ENCODE measurements around the gene PIGQ.

The PIGQ gene

DNA sequence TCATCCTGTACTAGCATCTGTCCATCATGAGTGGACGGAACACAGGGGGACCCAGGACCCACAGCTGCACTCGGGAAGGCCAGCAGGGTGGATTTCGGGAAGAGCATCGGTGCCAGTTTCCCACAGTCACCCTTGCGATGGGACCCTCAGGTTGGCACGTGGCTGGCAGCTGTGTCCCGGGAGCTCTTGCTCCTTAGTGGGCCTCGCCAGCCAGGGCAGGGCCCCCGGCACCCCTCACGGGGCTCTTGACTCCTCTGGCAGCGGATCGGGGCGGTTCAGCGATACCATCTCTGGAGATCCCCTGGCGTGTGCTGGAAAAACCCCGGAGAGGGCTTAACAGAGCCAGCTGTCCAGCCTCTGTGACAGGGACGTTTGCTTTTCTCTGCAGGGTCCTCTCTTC lies 33.0 kb upstream of the PIGQ start:
- no peak overlapping the region for H3K9ac ChIP-seq (ENCODE audit: low read depth, low read length)
- H3K9me3 ChIP-seq (ENCODE audit: control insufficient read depth, insufficient read depth, low read length) = no peaks in the 10 kb centered on the region
- H3K4me3 ChIP-seq (ENCODE audit: low read depth, low read length) = no peak overlapping the region
- no peaks in the 10 kb centered on the region for H3K4me1 ChIP-seq (ENCODE audit: control insufficient read depth, insufficient read depth, low read length)
- no peaks in the 10 kb centered on the region for H3K27me3 ChIP-seq (ENCODE audit: control insufficient read depth, insufficient read depth, low read length)
- peaks cover 13% of the 10 kb centered on the region for H3K36me3 ChIP-seq (ENCODE audit: control insufficient read depth, insufficient read depth, low read length)

- no peak overlapping the region for H3K9ac ChIP-seq (ENCODE audit: low read depth, low read length)
- no peak overlapping the region for H3K4me3 ChIP-seq (ENCODE audit: low read depth, low read length)
- H3K36me3 ChIP-seq (ENCODE audit: control insufficient read depth, insufficient read depth, low read length) = peaks cover 13% of the 10 kb centered on the region
These were observed 32.1 kb upstream of the PIGQ start for GRCh38 chr16:537415-538335.

DNA sequence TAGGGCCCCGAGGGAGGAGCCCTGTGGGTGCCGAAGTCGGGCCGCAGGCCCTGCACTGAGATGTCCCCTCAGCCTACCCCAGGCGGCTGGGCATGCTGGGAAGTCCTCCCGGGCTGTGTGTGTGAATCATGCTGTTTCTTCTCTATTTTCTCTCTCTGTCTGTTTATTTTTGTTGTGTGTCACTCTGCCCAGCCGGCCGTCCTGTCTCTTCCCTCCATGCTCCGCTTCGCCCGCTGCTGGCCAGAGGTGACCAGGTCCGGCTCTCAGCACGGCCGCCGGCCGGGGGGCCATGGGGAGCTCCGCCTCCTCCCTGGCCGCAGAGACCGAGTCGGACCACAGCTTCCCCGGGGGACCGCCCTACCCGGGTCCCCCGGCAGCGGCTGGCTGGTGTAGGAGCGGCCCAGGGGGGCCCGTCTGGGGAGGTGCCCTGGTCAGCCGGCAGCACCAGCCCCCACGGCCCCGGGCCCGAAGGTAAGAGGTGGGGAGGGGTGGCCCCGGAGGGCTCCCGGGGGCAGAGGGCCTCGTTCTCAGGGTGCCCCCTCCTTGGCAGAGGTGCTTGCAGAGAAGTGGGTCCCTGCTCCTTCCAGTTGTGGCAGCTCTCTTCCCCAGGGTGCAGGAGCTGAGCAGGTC lies 29.8 kb upstream of the PIGQ start:
- Histone ChIP-seq H3K4me1 (ENCODE audit: control insufficient read depth, insufficient read depth, low read length) (no peaks in the 10 kb centered on the region), H3K9me3 (ENCODE audit: control insufficient read depth, insufficient read depth, low read length) (no peaks in the 10 kb centered on the region), H3K4me3 (ENCODE audit: low read depth, low read length) (no peak overlapping the region), H3K27me3 (ENCODE audit: control insufficient read depth, insufficient read depth, low read length) (no peaks in the 10 kb centered on the region), H3K36me3 (ENCODE audit: control insufficient read depth, insufficient read depth, low read length) (peaks cover 13% of the 10 kb centered on the region), H3K9ac (ENCODE audit: low read depth, low read length) (no peak overlapping the region)

More at GRCh38 chr16:537415-538335, 32.1 kb upstream of the PIGQ start:
- Histone ChIP-seq H3K9me3 (ENCODE audit: control insufficient read depth, insufficient read depth, low read length) (no peaks in the 10 kb centered on the region), H3K4me1 (ENCODE audit: control insufficient read depth, insufficient read depth, low read length) (no peaks in the 10 kb centered on the region), H3K27me3 (ENCODE audit: control insufficient read depth, insufficient read depth, low read length) (no peaks in the 10 kb centered on the region)

DNA sequence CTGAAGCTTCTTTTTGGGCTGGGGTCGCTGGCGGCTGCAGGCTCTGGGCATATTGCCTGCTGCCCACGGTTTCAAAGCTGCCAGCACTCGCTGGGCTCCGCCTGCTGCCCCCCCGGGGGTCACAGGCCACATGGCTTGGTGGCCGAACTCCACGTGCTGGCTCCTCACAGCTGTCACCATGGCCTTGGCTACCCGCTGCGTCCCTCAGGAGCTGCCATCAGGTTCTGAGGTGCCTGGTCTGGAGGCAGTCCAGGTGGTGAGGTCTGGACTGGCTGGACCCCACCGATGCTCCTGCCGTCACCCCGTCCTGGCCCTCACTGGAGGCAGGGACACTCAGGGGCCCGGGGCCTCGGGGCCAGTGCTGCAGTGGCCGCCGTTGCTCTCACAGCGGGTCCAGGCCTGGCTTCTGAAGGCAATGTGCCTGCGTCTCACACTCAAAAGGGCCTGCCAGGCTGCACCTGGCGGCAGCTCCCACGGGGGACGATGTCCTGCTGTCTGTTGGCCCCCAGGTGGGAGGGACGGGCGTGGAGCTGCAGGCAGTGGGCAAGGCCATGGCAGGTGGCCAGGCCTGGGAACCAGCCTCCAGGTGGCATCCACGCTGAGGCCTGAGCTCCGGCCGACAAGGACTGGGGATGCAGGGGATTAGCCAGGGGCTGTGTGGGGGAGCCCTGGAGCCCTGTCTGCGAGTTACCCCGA lies 29.0 kb upstream of the PIGQ start:
- peaks cover 11% of the 10 kb centered on the region for H3K36me3 ChIP-seq (ENCODE audit: control insufficient read depth, insufficient read depth, low read length)

DNA sequence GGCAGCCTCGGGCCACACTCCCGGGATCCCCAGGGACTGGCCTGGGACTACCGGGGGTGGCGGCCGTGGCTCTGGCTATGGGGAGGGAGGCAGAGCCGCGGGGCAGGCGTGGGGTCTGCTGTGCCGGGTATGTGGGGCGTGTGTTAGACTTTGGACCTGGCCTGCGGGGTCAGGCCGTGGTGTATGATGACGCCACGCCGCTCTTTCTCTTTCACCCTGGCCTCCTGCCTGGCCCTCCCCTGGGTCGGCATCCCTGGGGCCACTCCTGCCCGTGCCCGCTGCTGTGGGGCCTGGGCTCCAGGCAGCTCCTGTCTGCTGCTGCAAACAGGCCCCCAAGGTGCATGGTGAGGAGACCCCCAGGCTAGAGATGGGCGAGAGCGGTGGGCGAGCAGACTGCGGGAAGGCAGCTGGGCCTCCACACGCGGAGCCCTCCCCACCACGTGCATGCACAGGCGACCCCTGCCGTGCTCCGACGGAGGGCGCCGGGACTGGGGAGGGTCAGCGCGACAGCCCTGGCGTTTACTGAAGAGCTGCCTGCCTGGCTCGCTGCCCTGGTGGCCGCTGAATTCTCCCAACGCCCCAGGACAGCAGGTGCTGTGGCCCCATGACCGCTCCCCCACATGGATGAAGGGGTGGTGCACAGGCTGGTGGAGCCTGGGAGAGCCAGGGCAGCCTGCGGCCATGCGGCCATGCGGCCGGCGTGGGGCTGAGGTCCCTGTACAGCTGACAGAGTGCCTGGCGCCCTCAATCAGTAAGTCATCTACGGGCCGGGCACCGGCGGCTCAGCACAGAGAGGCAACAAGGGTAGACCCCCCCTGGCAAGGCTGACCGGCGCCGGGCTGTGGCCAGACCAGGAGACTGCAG lies 26.2 kb upstream of the PIGQ start:
- Histone ChIP-seq H3K27me3 (ENCODE audit: control insufficient read depth, insufficient read depth, low read length) (no peaks in the 10 kb centered on the region), H3K9me3 (ENCODE audit: control insufficient read depth, insufficient read depth, low read length) (no peaks in the 10 kb centered on the region), H3K36me3 (ENCODE audit: control insufficient read depth, insufficient read depth, low read length) (peaks cover 14% of the 10 kb centered on the region), H3K4me3 (ENCODE audit: low read depth, low read length) (no peak overlapping the region), H3K4me1 (ENCODE audit: control insufficient read depth, insufficient read depth, low read length) (no peaks in the 10 kb centered on the region), H3K9ac (ENCODE audit: low read depth, low read length) (no peak overlapping the region)

More for the DNA sequence above, 29.0 kb upstream of the PIGQ start:
- no peak overlapping the region for H3K9ac ChIP-seq (ENCODE audit: low read depth, low read length)
- H3K27me3 ChIP-seq (ENCODE audit: control insufficient read depth, insufficient read depth, low read length) = no peaks in the 10 kb centered on the region
- no peak overlapping the region for H3K4me3 ChIP-seq (ENCODE audit: low read depth, low read length)
- no peaks in the 10 kb centered on the region for H3K4me1 ChIP-seq (ENCODE audit: control insufficient read depth, insufficient read depth, low read length)
- H3K9me3 ChIP-seq (ENCODE audit: control insufficient read depth, insufficient read depth, low read length) = no peaks in the 10 kb centered on the region

GRCh38 chr16:544517-544916 lies 25.3 kb upstream of the PIGQ start:
- Histone ChIP-seq H3K4me3 (ENCODE audit: low read depth, low read length) (no peak overlapping the region), H3K27me3 (ENCODE audit: control insufficient read depth, insufficient read depth, low read length) (no peaks in the 10 kb centered on the region), H3K9me3 (ENCODE audit: control insufficient read depth, insufficient read depth, low read length) (no peaks in the 10 kb centered on the region), H3K4me1 (ENCODE audit: control insufficient read depth, insufficient read depth, low read length) (no peaks in the 10 kb centered on the region), H3K9ac (ENCODE audit: low read depth, low read length) (no peak overlapping the region), H3K36me3 (ENCODE audit: control insufficient read depth, insufficient read depth, low read length) (peaks cover 17% of the 10 kb centered on the region)

GRCh38 chr16:546909-547770 lies 22.6 kb upstream of the PIGQ start:
- no peaks in the 10 kb centered on the region for H3K9me3 ChIP-seq (ENCODE audit: control insufficient read depth, insufficient read depth, low read length)

GRCh38 chr16:548586-548985 lies 21.2 kb upstream of the PIGQ start:
- H3K36me3 ChIP-seq (ENCODE audit: control insufficient read depth, insufficient read depth, low read length) = peaks cover 23% of the 10 kb centered on the region
- H3K4me1 ChIP-seq (ENCODE audit: control insufficient read depth, insufficient read depth, low read length) = no peaks in the 10 kb centered on the region
- H3K4me3 ChIP-seq (ENCODE audit: low read depth, low read length) = no peak overlapping the region
- no peak overlapping the region for H3K9ac ChIP-seq (ENCODE audit: low read depth, low read length)
- H3K27me3 ChIP-seq (ENCODE audit: control insufficient read depth, insufficient read depth, low read length) = no peaks in the 10 kb centered on the region
- H3K9me3 ChIP-seq (ENCODE audit: control insufficient read depth, insufficient read depth, low read length) = no peaks in the 10 kb centered on the region

More at GRCh38 chr16:546909-547770, 22.6 kb upstream of the PIGQ start:
- Histone ChIP-seq H3K36me3 (ENCODE audit: control insufficient read depth, insufficient read depth, low read length) (peaks cover 18% of the 10 kb centered on the region), H3K4me1 (ENCODE audit: control insufficient read depth, insufficient read depth, low read length) (no peaks in the 10 kb centered on the region), H3K9ac (ENCODE audit: low read depth, low read length) (no peak overlapping the region), H3K4me3 (ENCODE audit: low read depth, low read length) (no peak overlapping the region), H3K27me3 (ENCODE audit: control insufficient read depth, insufficient read depth, low read length) (no peaks in the 10 kb centered on the region)

GRCh38 chr16:549544-550263 lies 20.1 kb upstream of the PIGQ start:
- no peak overlapping the region for H3K9ac ChIP-seq (ENCODE audit: low read depth, low read length)
- H3K9me3 ChIP-seq (ENCODE audit: control insufficient read depth, insufficient read depth, low read length) = no peaks in the 10 kb centered on the region
- H3K27me3 ChIP-seq (ENCODE audit: control insufficient read depth, insufficient read depth, low read length) = no peaks in the 10 kb centered on the region
- no peaks in the 10 kb centered on the region for H3K4me1 ChIP-seq (ENCODE audit: control insufficient read depth, insufficient read depth, low read length)
- H3K36me3 ChIP-seq (ENCODE audit: control insufficient read depth, insufficient read depth, low read length) = peaks cover 23% of the 10 kb centered on the region
- no peak overlapping the region for H3K4me3 ChIP-seq (ENCODE audit: low read depth, low read length)

- Histone ChIP-seq H3K9ac (ENCODE audit: low read depth, low read length) (no peak overlapping the region), H3K27me3 (ENCODE audit: control insufficient read depth, insufficient read depth, low read length) (no peaks in the 10 kb centered on the region), H3K9me3 (ENCODE audit: control insufficient read depth, insufficient read depth, low read length) (no peaks in the 10 kb centered on the region), H3K36me3 (ENCODE audit: control insufficient read depth, insufficient read depth, low read length) (peaks cover 23% of the 10 kb centered on the region), H3K4me3 (ENCODE audit: low read depth, low read length) (no peak overlapping the region), H3K4me1 (ENCODE audit: control insufficient read depth, insufficient read depth, low read length) (no peaks in the 10 kb centered on the region)
These were observed 18.6 kb upstream of the PIGQ start for GRCh38 chr16:551210-551609.

Data from iPS-15b (cell line).